ENCODE data around the gene SFTPB.

DNA sequence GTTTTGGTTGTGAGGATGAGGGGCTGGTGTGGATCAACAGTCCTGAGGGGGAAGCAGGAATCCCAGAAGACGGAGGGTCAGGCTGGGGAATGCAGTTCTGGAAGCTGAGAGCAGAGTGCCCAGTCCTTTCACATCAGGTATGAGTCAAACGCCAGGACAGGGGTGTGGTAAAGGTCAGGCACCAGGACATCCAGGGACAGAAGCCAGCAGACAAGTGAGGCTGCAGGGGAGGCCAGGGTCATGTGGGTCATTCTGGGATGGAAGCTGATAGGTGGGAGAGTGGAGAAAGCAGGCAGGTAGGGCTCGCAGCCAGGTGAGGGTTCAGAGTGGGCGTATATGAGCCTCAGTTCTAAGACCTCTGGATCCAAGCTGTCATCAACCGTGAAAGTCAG lies 13.4 kb upstream of the SFTPB start:
- TF ChIP-seq EZH2 (IDR thresholded peaks at IDR 0.05; ENCODE audit: borderline replicate concordance, insufficient read depth, low read length, poor library complexity, severe bottlenecking) = no peak
- TF ChIP-seq, protein P1, sequence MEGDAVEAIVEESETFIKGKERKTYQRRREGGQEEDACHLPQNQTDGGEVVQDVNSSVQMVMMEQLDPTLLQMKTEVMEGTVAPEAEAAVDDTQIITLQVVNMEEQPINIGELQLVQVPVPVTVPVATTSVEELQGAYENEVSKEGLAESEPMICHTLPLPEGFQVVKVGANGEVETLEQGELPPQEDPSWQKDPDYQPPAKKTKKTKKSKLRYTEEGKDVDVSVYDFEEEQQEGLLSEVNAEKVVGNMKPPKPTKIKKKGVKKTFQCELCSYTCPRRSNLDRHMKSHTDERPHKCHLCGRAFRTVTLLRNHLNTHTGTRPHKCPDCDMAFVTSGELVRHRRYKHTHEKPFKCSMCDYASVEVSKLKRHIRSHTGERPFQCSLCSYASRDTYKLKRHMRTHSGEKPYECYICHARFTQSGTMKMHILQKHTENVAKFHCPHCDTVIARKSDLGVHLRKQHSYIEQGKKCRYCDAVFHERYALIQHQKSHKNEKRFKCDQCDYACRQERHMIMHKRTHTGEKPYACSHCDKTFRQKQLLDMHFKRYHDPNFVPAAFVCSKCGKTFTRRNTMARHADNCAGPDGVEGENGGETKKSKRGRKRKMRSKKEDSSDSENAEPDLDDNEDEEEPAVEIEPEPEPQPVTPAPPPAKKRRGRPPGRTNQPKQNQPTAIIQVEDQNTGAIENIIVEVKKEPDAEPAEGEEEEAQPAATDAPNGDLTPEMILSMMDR (IDR thresholded peaks at IDR 0.05; ENCODE audit: poor library complexity, severe bottlenecking) = no peak
- no peak for TF ChIP-seq EP300 (conservative IDR thresholded peaks at IDR 0.05; ENCODE audit: poor library complexity, severe bottlenecking)
- TF ChIP-seq, protein P2, sequence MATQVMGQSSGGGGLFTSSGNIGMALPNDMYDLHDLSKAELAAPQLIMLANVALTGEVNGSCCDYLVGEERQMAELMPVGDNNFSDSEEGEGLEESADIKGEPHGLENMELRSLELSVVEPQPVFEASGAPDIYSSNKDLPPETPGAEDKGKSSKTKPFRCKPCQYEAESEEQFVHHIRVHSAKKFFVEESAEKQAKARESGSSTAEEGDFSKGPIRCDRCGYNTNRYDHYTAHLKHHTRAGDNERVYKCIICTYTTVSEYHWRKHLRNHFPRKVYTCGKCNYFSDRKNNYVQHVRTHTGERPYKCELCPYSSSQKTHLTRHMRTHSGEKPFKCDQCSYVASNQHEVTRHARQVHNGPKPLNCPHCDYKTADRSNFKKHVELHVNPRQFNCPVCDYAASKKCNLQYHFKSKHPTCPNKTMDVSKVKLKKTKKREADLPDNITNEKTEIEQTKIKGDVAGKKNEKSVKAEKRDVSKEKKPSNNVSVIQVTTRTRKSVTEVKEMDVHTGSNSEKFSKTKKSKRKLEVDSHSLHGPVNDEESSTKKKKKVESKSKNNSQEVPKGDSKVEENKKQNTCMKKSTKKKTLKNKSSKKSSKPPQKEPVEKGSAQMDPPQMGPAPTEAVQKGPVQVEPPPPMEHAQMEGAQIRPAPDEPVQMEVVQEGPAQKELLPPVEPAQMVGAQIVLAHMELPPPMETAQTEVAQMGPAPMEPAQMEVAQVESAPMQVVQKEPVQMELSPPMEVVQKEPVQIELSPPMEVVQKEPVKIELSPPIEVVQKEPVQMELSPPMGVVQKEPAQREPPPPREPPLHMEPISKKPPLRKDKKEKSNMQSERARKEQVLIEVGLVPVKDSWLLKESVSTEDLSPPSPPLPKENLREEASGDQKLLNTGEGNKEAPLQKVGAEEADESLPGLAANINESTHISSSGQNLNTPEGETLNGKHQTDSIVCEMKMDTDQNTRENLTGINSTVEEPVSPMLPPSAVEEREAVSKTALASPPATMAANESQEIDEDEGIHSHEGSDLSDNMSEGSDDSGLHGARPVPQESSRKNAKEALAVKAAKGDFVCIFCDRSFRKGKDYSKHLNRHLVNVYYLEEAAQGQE (IDR thresholded peaks at IDR 0.05; ENCODE audit: borderline replicate concordance) = no peak
- no peak for TF ChIP-seq MXI1 (conservative IDR thresholded peaks at IDR 0.05; ENCODE audit: poor library complexity, severe bottlenecking)
